Adrenal gland (tissue), 12 donors: ENCODE results near the gene KLK11. TPM values are rescaled to one million over a fixed set of nuclear protein-coding genes. Genes with fewer than 3 reads are reported as not detected.

ENCODE experiments used
- DNase-seq, 7 donors: peaks; one replicate each; pipeline ENCODE4 v3.0.0-alpha.2; 2019 to 2020
- H3K27ac ChIP-seq, 5 donors: fragments of 200-600 bp; sonication (generic) in 4 of 5; 1 replicate in 3 of 5; 2 replicates in 2 of 5; pipeline versions ENCODE4 v1.5.1 to v1.8.0; 2016 to 2020; ENCODE audit warnings: mild to moderate bottlenecking in 1 of 5
- H3K27me3 ChIP-seq: fragments of 200-600 bp; 2 replicates; pipeline ENCODE4 v1.8.0; 2021
- H3K36me3 ChIP-seq, 2 donors: fragments of 200-600 bp; replicated peaks in 1 of 2; 1 replicate in 1 of 2; 2 replicates in 1 of 2; pipeline versions ENCODE4 v1.5.1 to v1.8.0; 2018 to 2022
- H3K4me1 ChIP-seq, 2 donors: fragments of 200-600 bp; replicated peaks in 1 of 2; 1 replicate in 1 of 2; 2 replicates in 1 of 2; pipeline versions ENCODE4 v1.5.1 to v1.8.0; 2018 to 2021
- H3K4me3 ChIP-seq, 4 donors: fragments of 200-600 bp; sonication (generic) in 3 of 4; one replicate each; pipeline ENCODE4 v1.5.1; 2016 to 2018
- H3K9me3 ChIP-seq, 3 donors: fragments of 200-600 bp; sonication (generic) in 1 of 3; replicated peaks in 1 of 3; 1 replicate in 2 of 3; 2 replicates in 1 of 3; pipeline versions ENCODE4 v1.5.1 to v1.8.0; 2016 to 2021
- POLR2A ChIP-seq, 2 donors: fragments of 450-650 bp; IDR thresholded peaks; one replicate each; pipeline ENCODE4 v1.6.1; 2017; ENCODE audit warnings: antibody characterized with exemption in 2 of 2, mild to moderate bottlenecking in 2 of 2, moderate library complexity in 1 of 2
- WGBS, 4 donors: extraction: QIAGEN DNeasy Blood & Tissue Kit in 2 of 4; methylation state at CpG; one replicate each; pipeline versions ENCODE4 v1.1.5 to v1.1.7; 2013 to 2017; 5-methylcytosine and 5-hydroxymethylcytosine counted together
- intact Hi-C, 2 donors: fragments of 100-400 bp; cut with DNase I; formaldehyde crosslinking; loops; one replicate each; pipeline versions ENCODE4 v1.14.1 to v1.15.0; 2022 to 2023
- polyA plus RNA-seq, 3 donors: library from polyadenylated mRNA; stranded (reverse); fragments of 200-250 nt in 2 of 3; fragments of 350-450 nt in 1 of 3; fragmentation: Illumina TruSeq in 1 of 3; extraction: RNeasy Lipid Tissue Mini Kit (QIAGEN cat#74804) in 1 of 3; gene quantifications; one replicate each; pipeline ENCODE4 v1.2.3, GENCODE V29; 2013 to 2014
- total RNA-seq, 9 donors: library from RNA; depleted of rRNA in 4 of 9; stranded (reverse); fragments of >200 nt in 4 of 9; fragments of 120-200 nt in 1 of 9; fragmentation: NEBNext Ultra II Directional in 1 of 9; extraction: Animal tissue kit (Norgen Biotek cat#: 25700) in 1 of 9; gene quantifications; one replicate each; pipeline versions ENCODE4 v1.1.0 to v1.2.4, GENCODE V29; 2013 to 2023
- TF ChIP-seq, protein P1 (sequence below), 6 experiments: fragments of 450-650 bp in 4 of 6; fragments of 200-600 bp in 2 of 6; sonication (generic) in 1 of 6; IDR thresholded peaks; 1 replicate in 5 of 6; 2 replicates in 1 of 6; pipeline versions ENCODE4 v1.5.1 to v1.8.0; 2016 to 2021; ENCODE audit warnings: antibody characterized with exemption in 6 of 6, mild to moderate bottlenecking in 2 of 6, moderate library complexity in 1 of 6
- donor health status: healthy with polysubstance abuse.
- donor health status: Bipolar disorder and iron deficiency.
- donor health status: DM: yes; HTN: yes; CAD: no.
- donor health status: DM: no; HTN: no; CAD: no.
- donor health status: DM: no; HTN: no; CAD: no.
- donor health status: DM: yes; HTN: yes; CAD: no.

The KLK11 gene
- total and polyA plus RNA-seq, 12 donors: 0.07 to 0.32 TPM; not detected in 10

GRCh38 chr19:51060973-51061372 is 34.6 kb upstream of the KLK11 start:
- 0 to 27% (median 0%) methylated on average over 1 of the region's 1 CpG for WGBS, 4 donors

DNA sequence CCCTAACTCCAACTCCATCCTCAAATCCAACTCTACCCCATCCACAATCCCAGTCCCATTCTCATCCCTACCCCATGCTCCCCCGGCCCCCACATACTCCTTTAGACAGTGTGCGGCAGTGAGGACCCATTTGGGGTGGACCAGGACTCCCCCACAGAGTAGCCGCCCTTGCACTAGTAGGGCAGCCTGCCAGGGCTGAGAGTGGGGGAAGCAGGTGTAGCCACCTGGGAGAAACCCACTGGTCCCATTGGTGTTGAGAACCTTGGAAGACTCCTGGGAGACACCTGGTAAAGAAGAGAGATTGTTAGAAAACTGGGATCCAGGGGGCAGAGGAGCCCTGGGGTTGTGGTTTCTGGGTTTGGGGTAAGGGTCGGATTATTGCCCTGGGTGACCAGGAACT is 33.9 kb upstream of the KLK11 start:
- Histone ChIP-seq H3K9me3 (no peaks in the 10 kb centered on the region), H3K36me3 (no peaks in the 10 kb centered on the region), H3K27me3 (no peaks in the 10 kb centered on the region), H3K27ac (no peak overlapping the region), H3K4me1 (peaks cover 3 to 5% of the 10 kb centered on the region in 2 donors), H3K4me3 (no peak overlapping the region)
- WGBS, 4 donors: 66 to 74% (median 68%) methylated on average over 4 of the region's 4 CpGs
- no peak for DNase-seq
- intact Hi-C loops: no loop called here
- TF ChIP-seq POLR2A (IDR thresholded peaks at IDR 0.05): no peak
- TF ChIP-seq, protein P1, sequence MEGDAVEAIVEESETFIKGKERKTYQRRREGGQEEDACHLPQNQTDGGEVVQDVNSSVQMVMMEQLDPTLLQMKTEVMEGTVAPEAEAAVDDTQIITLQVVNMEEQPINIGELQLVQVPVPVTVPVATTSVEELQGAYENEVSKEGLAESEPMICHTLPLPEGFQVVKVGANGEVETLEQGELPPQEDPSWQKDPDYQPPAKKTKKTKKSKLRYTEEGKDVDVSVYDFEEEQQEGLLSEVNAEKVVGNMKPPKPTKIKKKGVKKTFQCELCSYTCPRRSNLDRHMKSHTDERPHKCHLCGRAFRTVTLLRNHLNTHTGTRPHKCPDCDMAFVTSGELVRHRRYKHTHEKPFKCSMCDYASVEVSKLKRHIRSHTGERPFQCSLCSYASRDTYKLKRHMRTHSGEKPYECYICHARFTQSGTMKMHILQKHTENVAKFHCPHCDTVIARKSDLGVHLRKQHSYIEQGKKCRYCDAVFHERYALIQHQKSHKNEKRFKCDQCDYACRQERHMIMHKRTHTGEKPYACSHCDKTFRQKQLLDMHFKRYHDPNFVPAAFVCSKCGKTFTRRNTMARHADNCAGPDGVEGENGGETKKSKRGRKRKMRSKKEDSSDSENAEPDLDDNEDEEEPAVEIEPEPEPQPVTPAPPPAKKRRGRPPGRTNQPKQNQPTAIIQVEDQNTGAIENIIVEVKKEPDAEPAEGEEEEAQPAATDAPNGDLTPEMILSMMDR (IDR thresholded peaks at IDR 0.05): no peak

More at GRCh38 chr19:51060973-51061372, 34.6 kb upstream of the KLK11 start:
- Histone ChIP-seq H3K27me3 (no peaks in the 10 kb centered on the region), H3K9me3 (no peaks in the 10 kb centered on the region), H3K27ac (no peak overlapping the region), H3K36me3 (no peaks in the 10 kb centered on the region), H3K4me1 (peaks cover 3 to 5% of the 10 kb centered on the region in 2 donors), H3K4me3 (no peak overlapping the region)
- intact Hi-C loops: no loop called here
- no peak for DNase-seq
- no peak for TF ChIP-seq POLR2A (IDR thresholded peaks at IDR 0.05)

DNA sequence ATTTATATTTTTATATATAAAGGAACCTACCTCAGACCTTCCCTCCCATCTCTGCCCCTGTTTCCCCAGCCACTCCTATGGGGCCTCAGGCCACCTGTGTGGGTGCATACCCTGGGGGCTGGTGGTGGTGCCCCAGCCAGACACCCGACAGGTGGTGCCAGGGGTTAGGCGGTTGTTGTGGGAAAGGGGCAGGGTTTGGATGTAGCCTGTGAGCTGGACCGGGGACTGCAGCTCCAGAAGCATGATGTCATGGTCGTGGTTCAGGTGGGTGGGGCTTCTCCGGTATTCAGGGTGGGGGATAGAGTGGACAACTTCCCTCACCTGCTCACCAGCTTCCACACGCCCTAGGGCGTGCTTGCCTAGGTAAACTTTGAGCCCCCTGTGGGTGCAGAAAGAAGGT is 33.3 kb upstream of the KLK11 start:
- H3K4me1 ChIP-seq: peaks cover 1 to 3% of the 10 kb centered on the region in 2 donors
- no peak overlapping the region for H3K4me3 ChIP-seq
- H3K27ac ChIP-seq: no peak overlapping the region
- intact Hi-C loops: no loop called here
- WGBS, 4 donors: 76 to 87% (median 80%) methylated on average over 7 of the region's 7 CpGs
- no peaks in the 10 kb centered on the region for H3K27me3 ChIP-seq
- DNase-seq: no peak
- H3K9me3 ChIP-seq: no peaks in the 10 kb centered on the region
- TF ChIP-seq POLR2A (IDR thresholded peaks at IDR 0.05): no peak
- TF ChIP-seq, protein P1 (IDR thresholded peaks at IDR 0.05): no peak
- no peaks in the 10 kb centered on the region for H3K36me3 ChIP-seq

DNA sequence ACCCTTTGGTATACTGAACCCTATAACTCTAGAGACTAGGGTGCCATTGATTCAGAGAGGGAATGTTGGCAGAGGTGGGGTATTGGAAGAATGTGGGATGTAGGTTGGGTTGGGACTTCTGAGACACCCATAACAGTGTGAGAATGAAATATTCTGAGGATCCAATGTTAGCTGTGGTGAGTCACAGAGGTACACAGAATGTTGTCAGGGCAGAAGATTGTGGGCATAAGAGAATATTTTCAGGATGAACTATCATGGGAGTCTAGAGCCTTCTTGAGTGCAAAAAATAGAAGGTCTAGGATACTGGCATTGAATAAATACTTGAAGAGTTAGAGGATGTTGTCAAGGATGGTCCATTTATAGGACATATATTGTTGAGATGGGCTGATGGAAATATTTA is 29.4 kb upstream of the KLK11 start:
- Histone ChIP-seq H3K27me3 (no peaks in the 10 kb centered on the region), H3K4me1 (no peaks in the 10 kb centered on the region), H3K27ac (no peak overlapping the region), H3K36me3 (no peaks in the 10 kb centered on the region), H3K4me3 (no peak overlapping the region), H3K9me3 (no peaks in the 10 kb centered on the region)
- no peak for DNase-seq
- TF ChIP-seq, protein P1 (IDR thresholded peaks at IDR 0.05): no peak
- TF ChIP-seq POLR2A (IDR thresholded peaks at IDR 0.05): no peak
- intact Hi-C loops: no loop called here

DNA sequence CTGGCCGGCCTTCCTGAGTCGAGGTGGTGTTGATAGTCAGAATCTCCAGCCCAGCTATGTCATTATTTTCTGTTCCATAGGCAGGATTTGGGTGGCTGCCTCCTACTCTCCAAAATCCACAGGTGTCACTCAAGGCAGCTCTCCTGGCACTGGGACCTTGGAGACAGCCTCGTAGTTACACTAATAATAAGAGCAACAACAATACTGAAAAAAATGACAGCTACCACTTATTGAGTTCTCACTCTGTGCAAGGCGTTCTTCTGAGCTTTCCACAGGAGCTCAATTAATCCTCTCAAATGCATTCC is 20.6 kb upstream of the KLK11 start:
- Histone ChIP-seq H3K27ac (no peak overlapping the region), H3K9me3 (no peaks in the 10 kb centered on the region), H3K4me3 (no peak overlapping the region), H3K4me1 (no peaks in the 10 kb centered on the region), H3K36me3 (no peaks in the 10 kb centered on the region), H3K27me3 (peaks cover 4% of the 10 kb centered on the region)
- WGBS, 4 donors: 19 to 32% (median 24%) methylated on average over 4 of the region's 4 CpGs
- DNase-seq: no peak
- intact Hi-C loops: no loop called here
- TF ChIP-seq POLR2A (IDR thresholded peaks at IDR 0.05): no peak
- TF ChIP-seq, protein P1 (IDR thresholded peaks at IDR 0.05): no peak
